ENCODE measurements around the gene ZSCAN2. TPM values are rescaled to one million over a fixed set of nuclear protein-coding genes. Genes with fewer than 3 reads are reported as not detected.

The ZSCAN2 gene
- total and polyA plus RNA-seq, 10 donors, result 4.6 to 15.1 (median 9.9) TPM

- Histone ChIP-seq H3K36me3 (no peaks in the 10 kb centered on the region), H3K27me3 (replicated peaks in 1 of 7) (peaks cover 0 to 14% (median 0%) of the 10 kb centered on the region in 7 donors), H3K4me3 (peak overlapping the region in 7 of 8 donors; percentile 11 to 66 (median 30)), H3K27ac (peak overlapping the region in 1 of 8 donors; percentile 21), H3K9me3 (no peaks in the 10 kb centered on the region), H3K4me1 (peaks cover 0 to 11% (median 9%) of the 10 kb centered on the region in 6 donors)
- DNase-seq, result peak; percentile 96
- 29 to 30% (median 29%) methylated on average over 25 to 26 of the region's 26 CpGs for WGBS, 5 donors
- TF ChIP-seq CTCF (IDR thresholded peaks at IDR 0.05 in 8 of 11, conservative IDR thresholded peaks at IDR 0.05 in 3 of 11) (peak; percentile 32 to 96 (median 88)), POLR2AphosphoS5 (IDR thresholded peaks at IDR 0.05) (peak in 2 of 3 donors; percentile 64 to 69), POLR2A (IDR thresholded peaks at IDR 0.05) (no peak)
- intact Hi-C loops (cut with DNase I; ENCODE audit: low total_unique reads), result no loop called here
Observed at GRCh38 chr15:84588053-84588874, 12.5 kb upstream of the ZSCAN2 start.

GRCh38 chr15:84590406-84590805, 10.4 kb upstream of the ZSCAN2 start:
- Histone ChIP-seq H3K36me3 (no peaks in the 10 kb centered on the region), H3K27ac (no peak overlapping the region), H3K4me1 (peaks cover 0 to 18% (median 11%) of the 10 kb centered on the region in 6 donors), H3K9me3 (no peaks in the 10 kb centered on the region), H3K4me3 (no peak overlapping the region), H3K27me3 (replicated peaks in 1 of 7) (peaks cover 0 to 14% (median 0%) of the 10 kb centered on the region in 7 donors)
- intact Hi-C loops (cut with DNase I; ENCODE audit: low total_unique reads), result loop anchor here (10.0 kb wide), 2 partner anchors 64 to 454 kb away; partner anchors contain the start of genes NMB and WDR73
- no peak for DNase-seq
- TF ChIP-seq POLR2A (IDR thresholded peaks at IDR 0.05) (no peak), CTCF (IDR thresholded peaks at IDR 0.05 in 8 of 11, conservative IDR thresholded peaks at IDR 0.05 in 3 of 11) (no peak), POLR2AphosphoS5 (IDR thresholded peaks at IDR 0.05) (no peak)
- 70 to 92% (median 78%) methylated on average over 2 of the region's 2 CpGs for WGBS, 5 donors

- no peak for DNase-seq
- H3K27me3 ChIP-seq (replicated peaks in 1 of 7), result peaks cover 0 to 7% (median 0%) of the 10 kb centered on the region in 7 donors
- H3K9me3 ChIP-seq, result no peaks in the 10 kb centered on the region
- no peak overlapping the region for H3K4me3 ChIP-seq
- TF ChIP-seq POLR2AphosphoS5 (IDR thresholded peaks at IDR 0.05), result no peak
- TF ChIP-seq POLR2A (IDR thresholded peaks at IDR 0.05), result no peak
- no peaks in the 10 kb centered on the region for H3K36me3 ChIP-seq
- no peak overlapping the region for H3K27ac ChIP-seq
- 95 to 98% (median 97%) methylated on average over 1 of the region's 1 CpG for WGBS, 5 donors
- intact Hi-C loops (cut with DNase I; ENCODE audit: low total_unique reads), result loop anchor here (10.0 kb wide), 2 partner anchors 63 to 453 kb away; partner anchors contain the start of genes NMB and WDR73
- H3K4me1 ChIP-seq, result peaks cover 0 to 32% (median 12%) of the 10 kb centered on the region in 6 donors
Observed at GRCh38 chr15:84591815-84592214, 9.0 kb upstream of the ZSCAN2 start.

GRCh38 chr15:84594617-84595290, 6.1 kb upstream of the ZSCAN2 start:
- WGBS, 5 donors, result 60 to 78% (median 77%) methylated on average over 2 to 3 of the region's 3 CpGs
- DNase-seq, result no peak
- no peak overlapping the region for H3K4me3 ChIP-seq
- no peaks in the 10 kb centered on the region for H3K27me3 ChIP-seq (replicated peaks in 1 of 7)
- H3K27ac ChIP-seq, result peak overlapping the region in 2 of 8 donors; percentile 43 to 55
- TF ChIP-seq POLR2A (IDR thresholded peaks at IDR 0.05) (no peak), POLR2AphosphoS5 (IDR thresholded peaks at IDR 0.05) (no peak), CTCF (IDR thresholded peaks at IDR 0.05 in 8 of 11, conservative IDR thresholded peaks at IDR 0.05 in 3 of 11) (no peak)
- intact Hi-C loops (cut with DNase I; ENCODE audit: low total_unique reads), result loop anchor here (10.0 kb wide), 2 partner anchors 60 to 450 kb away; partner anchors contain the start of genes NMB and WDR73
- peaks cover 17 to 50% (median 26%) of the 10 kb centered on the region in 6 donors for H3K4me1 ChIP-seq
- no peaks in the 10 kb centered on the region for H3K9me3 ChIP-seq
- no peaks in the 10 kb centered on the region for H3K36me3 ChIP-seq
